Panc1 (cell line): Measurements from ENCODE around the gene RPL26. TPM values are rescaled to one million over a fixed set of nuclear protein-coding genes. Genes with fewer than 3 reads are reported as not detected.

Experiments
- ATAC-seq: fragments of 200-7000 bp; cut with Tn5 transposase; 2 replicates; pipeline ENCODE4 v1.9.1; 2020; ENCODE audit warnings: mild to moderate bottlenecking, moderate library complexity
- BruUV-seq: library from RNA; stranded (reverse); fragments of 400-500 nt; replicated peaks from 2 replicates; lab custom pipeline; 2021; lab: Mats Ljungman, UMichigan
- CTCF ChIA-PET: fragments of 300-600 bp; sonication (Branson Sonifier 250); formaldehyde crosslinking; loops from one replicate; lab custom pipeline; 2022; ENCODE audit warnings: antibody characterized with exemption; lab: Charles Lee
- POLR2A ChIA-PET: fragments of 300-600 bp; sonication (Branson Sonifier 250); formaldehyde crosslinking; loops from one replicate; lab custom pipeline; 2022; ENCODE audit warnings: antibody characterized with exemption; lab: Charles Lee
- DNase-seq: peaks from one replicate; pipeline ENCODE4 v3.0.0-alpha.2; 2010; ENCODE audit warnings: low read depth, low spot score
- H3K27ac ChIP-seq: 2 replicates; pipeline ENCODE4 v1.5.1; 2011; ENCODE audit warnings: mild to moderate bottlenecking, low read length, inconsistent platforms
- H3K27me3 ChIP-seq: fragments of 200-500 bp; sonication (Bioruptor generic); 2 replicates; pipeline ENCODE4 v1.6.0; 2014; ENCODE audit warnings: low read length, inconsistent platforms; ENCODE audit not compliant: control insufficient read depth, insufficient read depth
- H3K36me3 ChIP-seq: fragments of 200-500 bp; sonication (Bioruptor generic); 2 replicates; pipeline ENCODE4 v1.5.1; 2014; ENCODE audit warnings: inconsistent platforms, mild to moderate bottlenecking, low read length, moderate library complexity; ENCODE audit not compliant: control insufficient read depth, insufficient read depth
- H3K4me1 ChIP-seq: 2 replicates; pipeline ENCODE4 v1.5.1; 2011; ENCODE audit warnings: inconsistent platforms, mild to moderate bottlenecking, low read length, moderate library complexity; ENCODE audit not compliant: control insufficient read depth, insufficient read depth
- H3K4me3 ChIP-seq, 2 experiments: 2 replicates each; pipeline ENCODE4 v1.5.1; 2011 to 2012; ENCODE audit warnings: low read depth in 2 of 2, low read length in 2 of 2, mild to moderate bottlenecking in 2 of 2, inconsistent platforms in 1 of 2, moderate library complexity in 1 of 2
- H3K9me3 ChIP-seq: fragments of 200-500 bp; sonication (Bioruptor generic); 2 replicates; pipeline ENCODE4 v1.5.1; 2014; ENCODE audit warnings: low read depth, mild to moderate bottlenecking, inconsistent platforms, low read length, moderate library complexity; ENCODE audit not compliant: control insufficient read depth, insufficient read depth
- CTCF ChIP-seq: fragments of 450-650 bp; IDR thresholded peaks from 2 replicates; pipeline ENCODE4 v1.5.1; 2017; ENCODE audit warnings: mild to moderate bottlenecking
- POLR2AphosphoS5 ChIP-seq: IDR thresholded peaks from 2 replicates; pipeline ENCODE4 v1.6.1; 2012; ENCODE audit warnings: mild to moderate bottlenecking, low read depth, low read length, moderate library complexity
- SIN3A ChIP-seq: IDR thresholded peaks from 2 replicates; pipeline ENCODE4 v1.6.1; 2012; ENCODE audit warnings: low read depth, mild to moderate bottlenecking, low read length, moderate library complexity, borderline replicate concordance; ENCODE audit not compliant: insufficient read depth
- TCF7L2 ChIP-seq: IDR thresholded peaks from 2 replicates; pipeline ENCODE4 v1.6.1; 2011; ENCODE audit warnings: mild to moderate bottlenecking, low read depth, low read length, inconsistent platforms
- in situ Hi-C: cut with HindIII; loops from 2 replicates; pipeline ENCODE4 v1.10.0; 2016; ENCODE audit warnings: low sequenced_read_pairs, low pct_unique_long_range_greater_than_20kb
- intact Hi-C: fragments of 100-400 bp; cut with micrococcal nuclease; formaldehyde crosslinking; loops from one replicate; pipeline ENCODE4 v1.10.0; 2022; ENCODE audit not compliant: unreplicated experiment
- total RNA-seq: library from RNA; stranded (reverse); gene quantifications from one replicate; pipeline ENCODE4 v1.2.1, GENCODE V29; 2021; ENCODE audit not compliant: unreplicated experiment
- TF ChIP-seq, protein P1 (sequence below), 2 experiments: IDR thresholded peaks; 2 replicates each; pipeline ENCODE4 v1.6.1; 2011 to 2012; ENCODE audit warnings: low read depth in 2 of 2, control low read depth in 1 of 2, low read length in 1 of 2, mild to moderate bottlenecking in 1 of 2, moderate library complexity in 1 of 2; ENCODE audit not compliant: insufficient read depth in 1 of 2

The RPL26 gene
- total RNA-seq, 1 experiment from 2014 or later, result 865 TPM

GRCh38 chr17:8359769-8360168 is 23.2 kb downstream of the RPL26 start:
- no peak for DNase-seq
- intact Hi-C loops, result no loop called here

DNA sequence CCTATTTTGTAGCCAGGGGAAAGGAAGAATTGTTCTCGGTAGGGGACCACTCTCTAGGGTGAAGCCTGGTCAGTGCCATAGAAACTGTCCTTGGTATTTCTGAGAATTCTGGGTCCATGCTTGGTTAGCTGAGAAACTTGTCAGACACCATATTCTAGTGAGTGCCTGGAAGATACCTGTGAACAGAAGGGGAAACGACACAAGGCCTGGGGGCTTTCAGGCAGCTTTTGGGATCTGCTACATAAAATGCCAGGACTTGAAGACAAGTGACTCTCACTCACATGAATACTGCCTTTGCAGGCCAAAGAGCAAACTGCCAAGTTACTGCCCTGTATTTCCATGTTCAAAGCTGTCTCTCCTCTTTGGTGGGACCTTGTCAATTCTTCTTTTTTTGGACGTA is 25.1 kb downstream of the RPL26 start:
- BruUV-seq, result no TSS peak
- H3K36me3 ChIP-seq, result no peaks in the 10 kb centered on the region
- in situ Hi-C loops (no loop called here), intact Hi-C loops (no loop called here)
- TF ChIP-seq, protein P1, sequence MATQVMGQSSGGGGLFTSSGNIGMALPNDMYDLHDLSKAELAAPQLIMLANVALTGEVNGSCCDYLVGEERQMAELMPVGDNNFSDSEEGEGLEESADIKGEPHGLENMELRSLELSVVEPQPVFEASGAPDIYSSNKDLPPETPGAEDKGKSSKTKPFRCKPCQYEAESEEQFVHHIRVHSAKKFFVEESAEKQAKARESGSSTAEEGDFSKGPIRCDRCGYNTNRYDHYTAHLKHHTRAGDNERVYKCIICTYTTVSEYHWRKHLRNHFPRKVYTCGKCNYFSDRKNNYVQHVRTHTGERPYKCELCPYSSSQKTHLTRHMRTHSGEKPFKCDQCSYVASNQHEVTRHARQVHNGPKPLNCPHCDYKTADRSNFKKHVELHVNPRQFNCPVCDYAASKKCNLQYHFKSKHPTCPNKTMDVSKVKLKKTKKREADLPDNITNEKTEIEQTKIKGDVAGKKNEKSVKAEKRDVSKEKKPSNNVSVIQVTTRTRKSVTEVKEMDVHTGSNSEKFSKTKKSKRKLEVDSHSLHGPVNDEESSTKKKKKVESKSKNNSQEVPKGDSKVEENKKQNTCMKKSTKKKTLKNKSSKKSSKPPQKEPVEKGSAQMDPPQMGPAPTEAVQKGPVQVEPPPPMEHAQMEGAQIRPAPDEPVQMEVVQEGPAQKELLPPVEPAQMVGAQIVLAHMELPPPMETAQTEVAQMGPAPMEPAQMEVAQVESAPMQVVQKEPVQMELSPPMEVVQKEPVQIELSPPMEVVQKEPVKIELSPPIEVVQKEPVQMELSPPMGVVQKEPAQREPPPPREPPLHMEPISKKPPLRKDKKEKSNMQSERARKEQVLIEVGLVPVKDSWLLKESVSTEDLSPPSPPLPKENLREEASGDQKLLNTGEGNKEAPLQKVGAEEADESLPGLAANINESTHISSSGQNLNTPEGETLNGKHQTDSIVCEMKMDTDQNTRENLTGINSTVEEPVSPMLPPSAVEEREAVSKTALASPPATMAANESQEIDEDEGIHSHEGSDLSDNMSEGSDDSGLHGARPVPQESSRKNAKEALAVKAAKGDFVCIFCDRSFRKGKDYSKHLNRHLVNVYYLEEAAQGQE (IDR thresholded peaks at IDR 0.05; ENCODE audit: insufficient read depth in 1 of 2, low read depth in 2 of 2, low read length in 1 of 2), result no peak
- no peak for TF ChIP-seq TCF7L2
- no peak for TF ChIP-seq CTCF
- TF ChIP-seq POLR2AphosphoS5, result no peak
- no peak for TF ChIP-seq SIN3A
- no peaks in the 10 kb centered on the region for H3K27me3 ChIP-seq
- ChIA-PET CTCF (no interaction called here), POLR2A (no interaction called here)
- ATAC-seq, result no peak
- H3K4me1 ChIP-seq, result no peaks in the 10 kb centered on the region
- no peaks in the 10 kb centered on the region for H3K9me3 ChIP-seq
- H3K4me3 ChIP-seq, result no peak overlapping the region
- H3K27ac ChIP-seq, result no peak overlapping the region
- DNase-seq, result no peak

More at GRCh38 chr17:8359769-8360168, 23.2 kb downstream of the RPL26 start:
- H3K36me3 ChIP-seq, result no peaks in the 10 kb centered on the region
- ATAC-seq, result no peak
- H3K27me3 ChIP-seq, result no peaks in the 10 kb centered on the region
- BruUV-seq, result no TSS peak
- H3K4me1 ChIP-seq, result no peaks in the 10 kb centered on the region
- H3K27ac ChIP-seq, result no peak overlapping the region
- H3K9me3 ChIP-seq, result no peaks in the 10 kb centered on the region
- H3K4me3 ChIP-seq, result no peak overlapping the region
- ChIA-PET CTCF (no interaction called here), POLR2A (interaction anchor here (0.5 kb wide), 1 partner anchor 19 kb away, joined by 4 read pairs; no protein-coding TSS in a partner anchor)
- TF ChIP-seq, protein P1 (IDR thresholded peaks at IDR 0.05; ENCODE audit: insufficient read depth in 1 of 2, low read depth in 2 of 2, low read length in 1 of 2), result no peak
- TF ChIP-seq CTCF, result no peak
- TF ChIP-seq TCF7L2, result no peak
- no peak for TF ChIP-seq SIN3A
- no peak for TF ChIP-seq POLR2AphosphoS5
- in situ Hi-C loops, result no loop called here
